Calu3 (cell line): Measurements from ENCODE around the gene IPO11. TPM values are rescaled to one million over a fixed set of nuclear protein-coding genes. Genes with fewer than 3 reads are reported as not detected.

ENCODE experiments used
- BruUV-seq: library from RNA; stranded (reverse); fragments of 400-500 nt; replicated peaks from 2 replicates; lab custom pipeline; 2021; lab: Mats Ljungman, UMichigan
- CTCF ChIA-PET: fragments of 300-600 bp; sonication (Branson Sonifier 250); formaldehyde crosslinking; loops from one replicate; lab custom pipeline; 2022; ENCODE audit warnings: antibody characterized with exemption; lab: Charles Lee
- DNase-seq: peaks from one replicate; pipeline ENCODE4 v3.0.0; 2022
- H3K27ac Mint-ChIP-seq: one replicate; pipeline ENCODE4 v1.8.0; 2022; ENCODE audit warnings: mixed read lengths; ENCODE audit not compliant: unreplicated experiment
- H3K27me3 Mint-ChIP-seq: one replicate; pipeline ENCODE4 v1.8.0; 2022; ENCODE audit warnings: mixed read lengths; ENCODE audit not compliant: unreplicated experiment
- H3K36me3 Mint-ChIP-seq: one replicate; pipeline ENCODE4 v1.8.0; 2022; ENCODE audit warnings: mild to moderate bottlenecking, moderate library complexity, mixed read lengths; ENCODE audit not compliant: insufficient read depth, unreplicated experiment
- H3K4me1 Mint-ChIP-seq: one replicate; pipeline ENCODE4 v1.8.0; 2022; ENCODE audit warnings: mild to moderate bottlenecking, low read depth, mixed read lengths; ENCODE audit not compliant: unreplicated experiment
- H3K4me3 Mint-ChIP-seq: one replicate; pipeline ENCODE4 v1.8.0; 2022; ENCODE audit warnings: mild to moderate bottlenecking, low read depth, moderate library complexity, mixed read lengths; ENCODE audit not compliant: unreplicated experiment
- H3K9me3 Mint-ChIP-seq: one replicate; pipeline ENCODE4 v1.8.0; 2022; ENCODE audit warnings: low read depth, mixed read lengths; ENCODE audit not compliant: unreplicated experiment
- CTCF ChIP-seq: fragments of 200-600 bp; IDR thresholded peaks from one replicate; pipeline ENCODE4 v1.8.0; 2022; ENCODE audit warnings: antibody characterized with exemption; ENCODE audit not compliant: unreplicated experiment
- intact Hi-C: fragments of 100-400 bp; cut with micrococcal nuclease; formaldehyde crosslinking; loops from one replicate; pipeline ENCODE4 v1.10.0; 2022; ENCODE audit not compliant: unreplicated experiment
- total RNA-seq: library from RNA; stranded (reverse); gene quantifications from 2 replicates; pipeline ENCODE4 v1.2.3, GENCODE V29; 2022

IPO11 gene
- total RNA-seq, 1 experiment from 2014 or later: 47.3 TPM

GRCh38 chr5:62614355-62614754, 201.8 kb downstream of the IPO11 start:
- no peaks in the 10 kb centered on the region for H3K4me1 Mint-ChIP-seq
- no peaks in the 10 kb centered on the region for H3K36me3 Mint-ChIP-seq
- H3K4me3 Mint-ChIP-seq: no peak overlapping the region
- CTCF ChIA-PET: no interaction called here
- H3K9me3 Mint-ChIP-seq: no peaks in the 10 kb centered on the region
- no TSS peak for BruUV-seq
- DNase-seq: no peak
- H3K27ac Mint-ChIP-seq: no peak overlapping the region
- intact Hi-C loops: no loop called here
- TF ChIP-seq CTCF: no peak
- H3K27me3 Mint-ChIP-seq: no peaks in the 10 kb centered on the region

GRCh38 chr5:62616615-62617277, 204.2 kb downstream of the IPO11 start:
- no peak for DNase-seq
- H3K27me3 Mint-ChIP-seq: no peaks in the 10 kb centered on the region
- H3K4me1 Mint-ChIP-seq: no peaks in the 10 kb centered on the region
- intact Hi-C loops: no loop called here
- no peaks in the 10 kb centered on the region for H3K36me3 Mint-ChIP-seq
- no peaks in the 10 kb centered on the region for H3K9me3 Mint-ChIP-seq
- no peak for TF ChIP-seq CTCF
- no TSS peak for BruUV-seq
- CTCF ChIA-PET: no interaction called here
- H3K4me3 Mint-ChIP-seq: no peak overlapping the region
- H3K27ac Mint-ChIP-seq: no peak overlapping the region

GRCh38 chr5:62617943-62618342, 205.4 kb downstream of the IPO11 start:
- TF ChIP-seq CTCF: no peak
- intact Hi-C loops: no loop called here
- no peak overlapping the region for H3K4me3 Mint-ChIP-seq
- CTCF ChIA-PET: no interaction called here
- no peaks in the 10 kb centered on the region for H3K9me3 Mint-ChIP-seq
- no peaks in the 10 kb centered on the region for H3K36me3 Mint-ChIP-seq
- no peaks in the 10 kb centered on the region for H3K27me3 Mint-ChIP-seq
- no peak for DNase-seq
- BruUV-seq: no TSS peak
- H3K4me1 Mint-ChIP-seq: no peaks in the 10 kb centered on the region
- H3K27ac Mint-ChIP-seq: no peak overlapping the region

- Mint-ChIP-seq H3K27ac (no peak overlapping the region), H3K27me3 (no peaks in the 10 kb centered on the region), H3K4me3 (no peak overlapping the region), H3K4me1 (no peaks in the 10 kb centered on the region), H3K9me3 (no peaks in the 10 kb centered on the region), H3K36me3 (no peaks in the 10 kb centered on the region)
- DNase-seq: no peak
- CTCF ChIA-PET: no interaction called here
- TF ChIP-seq CTCF: no peak
- BruUV-seq: no TSS peak
- intact Hi-C loops: no loop called here
These were observed 208.2 kb downstream of the IPO11 start for GRCh38 chr5:62620761-62621160.
